ENCODE results near the gene SLC39A11. TPM values are rescaled to one million over a fixed set of nuclear protein-coding genes. Genes with fewer than 3 reads are reported as not detected.

SLC39A11 gene
- total RNA-seq, 1 donor = 15.8 TPM

DNA sequence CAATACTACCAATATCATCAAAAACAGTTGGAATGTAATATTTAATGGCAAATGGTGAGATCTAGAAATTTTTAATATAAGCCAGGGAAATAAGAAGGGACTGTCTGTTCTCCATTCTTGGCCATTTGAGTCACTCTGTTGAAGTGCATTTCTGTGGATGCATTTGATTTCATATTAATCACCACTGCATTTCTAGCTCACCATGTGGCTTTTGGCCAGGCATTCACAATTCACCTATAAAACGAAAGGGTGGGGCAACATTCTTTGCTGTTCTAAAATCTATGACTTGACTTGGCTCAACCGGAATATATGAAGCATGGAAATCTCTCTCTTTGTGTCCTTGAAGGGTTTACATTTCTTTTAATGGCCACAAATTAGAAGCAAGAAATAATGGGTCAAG, 483.0 kb downstream of the SLC39A11 start:
- no peak overlapping the region for H3K4me3 ChIP-seq (ENCODE audit: low read depth, low read length)
- DNase-seq (ENCODE audit: low read depth) = peak; percentile 28
- TF ChIP-seq, protein P1, sequence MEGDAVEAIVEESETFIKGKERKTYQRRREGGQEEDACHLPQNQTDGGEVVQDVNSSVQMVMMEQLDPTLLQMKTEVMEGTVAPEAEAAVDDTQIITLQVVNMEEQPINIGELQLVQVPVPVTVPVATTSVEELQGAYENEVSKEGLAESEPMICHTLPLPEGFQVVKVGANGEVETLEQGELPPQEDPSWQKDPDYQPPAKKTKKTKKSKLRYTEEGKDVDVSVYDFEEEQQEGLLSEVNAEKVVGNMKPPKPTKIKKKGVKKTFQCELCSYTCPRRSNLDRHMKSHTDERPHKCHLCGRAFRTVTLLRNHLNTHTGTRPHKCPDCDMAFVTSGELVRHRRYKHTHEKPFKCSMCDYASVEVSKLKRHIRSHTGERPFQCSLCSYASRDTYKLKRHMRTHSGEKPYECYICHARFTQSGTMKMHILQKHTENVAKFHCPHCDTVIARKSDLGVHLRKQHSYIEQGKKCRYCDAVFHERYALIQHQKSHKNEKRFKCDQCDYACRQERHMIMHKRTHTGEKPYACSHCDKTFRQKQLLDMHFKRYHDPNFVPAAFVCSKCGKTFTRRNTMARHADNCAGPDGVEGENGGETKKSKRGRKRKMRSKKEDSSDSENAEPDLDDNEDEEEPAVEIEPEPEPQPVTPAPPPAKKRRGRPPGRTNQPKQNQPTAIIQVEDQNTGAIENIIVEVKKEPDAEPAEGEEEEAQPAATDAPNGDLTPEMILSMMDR (IDR thresholded peaks at IDR 0.05; ENCODE audit: insufficient read depth, low read length) = no peak

DNA sequence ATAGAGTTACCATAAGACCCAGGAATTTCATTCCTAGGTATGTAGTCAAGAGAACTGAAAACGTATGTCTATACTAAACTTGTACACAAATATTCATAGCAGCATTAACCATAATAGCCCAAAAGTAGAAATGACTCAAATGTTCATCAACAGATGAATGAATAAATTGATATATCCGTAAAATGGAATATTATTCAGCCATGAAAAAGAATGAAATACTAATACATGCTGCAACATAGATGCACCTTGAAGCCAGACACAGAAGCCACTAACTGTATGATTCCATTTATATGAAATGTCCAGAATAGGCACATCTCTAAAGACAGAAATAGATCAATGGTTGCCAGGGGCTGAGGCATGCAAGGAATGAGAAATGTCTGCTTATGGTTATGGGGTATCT, 484.1 kb downstream of the SLC39A11 start:
- no peak for DNase-seq (ENCODE audit: low read depth)
- TF ChIP-seq, protein P1 (IDR thresholded peaks at IDR 0.05; ENCODE audit: insufficient read depth, low read length) = no peak
- H3K4me3 ChIP-seq (ENCODE audit: low read depth, low read length) = no peak overlapping the region

DNA sequence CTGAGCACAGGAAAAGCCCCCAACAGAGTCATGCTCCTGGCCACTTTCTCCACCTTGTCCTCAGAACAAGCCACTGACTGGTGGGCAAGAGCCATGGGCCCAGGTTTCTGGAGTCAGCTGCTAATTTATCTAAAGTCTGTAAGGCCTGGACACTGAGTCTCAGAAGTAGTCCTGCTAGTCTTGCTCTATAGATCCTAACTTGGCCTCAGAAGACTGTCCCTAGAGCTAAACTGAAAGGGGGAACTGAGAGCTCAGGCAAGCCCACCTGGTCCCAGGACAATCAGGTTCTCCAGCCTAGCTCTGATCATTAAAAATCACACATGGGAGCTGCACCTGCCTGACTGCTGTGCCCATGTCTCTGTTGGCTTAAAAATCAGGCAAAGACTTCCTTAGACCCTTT, 485.8 kb downstream of the SLC39A11 start:
- no peak for DNase-seq (ENCODE audit: low read depth)
- no peak overlapping the region for H3K4me3 ChIP-seq (ENCODE audit: low read depth, low read length)
- TF ChIP-seq, protein P1 (IDR thresholded peaks at IDR 0.05; ENCODE audit: insufficient read depth, low read length) = no peak

DNA sequence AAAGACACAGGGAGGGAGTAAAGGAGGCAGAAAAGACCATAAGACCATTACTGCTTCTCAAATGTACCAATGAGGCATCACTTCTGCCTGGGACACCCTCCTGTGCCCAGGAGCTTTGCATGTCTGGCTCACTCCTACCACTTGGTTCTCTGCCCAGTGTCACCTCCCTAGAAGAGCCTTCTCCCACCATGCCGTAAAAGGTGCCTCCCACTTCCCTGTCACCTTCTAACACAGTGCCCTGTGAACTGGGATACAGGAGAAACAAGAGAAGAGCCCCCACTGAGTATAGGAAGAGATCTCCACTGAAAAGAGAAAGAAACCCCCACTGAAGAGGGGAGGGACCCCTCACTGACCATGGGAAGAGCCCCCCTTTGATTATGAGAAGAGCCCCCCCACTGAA, 486.9 kb downstream of the SLC39A11 start:
- H3K4me3 ChIP-seq (ENCODE audit: low read depth, low read length) = no peak overlapping the region
- TF ChIP-seq, protein P1 (IDR thresholded peaks at IDR 0.05; ENCODE audit: insufficient read depth, low read length) = no peak
- no peak for DNase-seq (ENCODE audit: low read depth)

DNA sequence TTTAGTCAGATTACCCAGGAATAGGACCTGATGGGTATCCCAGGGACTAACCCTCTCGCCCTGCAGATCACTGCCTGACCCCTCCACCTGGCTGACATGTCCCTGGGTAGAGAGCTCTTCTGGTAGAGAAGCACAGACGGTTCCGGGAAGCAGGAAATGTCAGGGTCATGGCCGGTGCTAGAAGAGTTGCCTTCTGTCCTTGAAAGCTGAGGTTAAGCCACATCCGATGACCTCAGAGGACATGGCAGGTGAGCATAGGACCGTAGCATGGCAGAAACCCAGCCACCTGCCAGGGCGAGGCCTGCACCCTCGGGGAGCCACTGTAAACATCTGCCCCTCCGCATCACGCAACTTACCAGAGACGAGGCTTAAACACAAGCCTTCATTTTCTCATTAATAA, 488.0 kb downstream of the SLC39A11 start:
- no peak for DNase-seq (ENCODE audit: low read depth)
- H3K4me3 ChIP-seq (ENCODE audit: low read depth, low read length) = no peak overlapping the region
- TF ChIP-seq, protein P1 (IDR thresholded peaks at IDR 0.05; ENCODE audit: insufficient read depth, low read length) = no peak

DNA sequence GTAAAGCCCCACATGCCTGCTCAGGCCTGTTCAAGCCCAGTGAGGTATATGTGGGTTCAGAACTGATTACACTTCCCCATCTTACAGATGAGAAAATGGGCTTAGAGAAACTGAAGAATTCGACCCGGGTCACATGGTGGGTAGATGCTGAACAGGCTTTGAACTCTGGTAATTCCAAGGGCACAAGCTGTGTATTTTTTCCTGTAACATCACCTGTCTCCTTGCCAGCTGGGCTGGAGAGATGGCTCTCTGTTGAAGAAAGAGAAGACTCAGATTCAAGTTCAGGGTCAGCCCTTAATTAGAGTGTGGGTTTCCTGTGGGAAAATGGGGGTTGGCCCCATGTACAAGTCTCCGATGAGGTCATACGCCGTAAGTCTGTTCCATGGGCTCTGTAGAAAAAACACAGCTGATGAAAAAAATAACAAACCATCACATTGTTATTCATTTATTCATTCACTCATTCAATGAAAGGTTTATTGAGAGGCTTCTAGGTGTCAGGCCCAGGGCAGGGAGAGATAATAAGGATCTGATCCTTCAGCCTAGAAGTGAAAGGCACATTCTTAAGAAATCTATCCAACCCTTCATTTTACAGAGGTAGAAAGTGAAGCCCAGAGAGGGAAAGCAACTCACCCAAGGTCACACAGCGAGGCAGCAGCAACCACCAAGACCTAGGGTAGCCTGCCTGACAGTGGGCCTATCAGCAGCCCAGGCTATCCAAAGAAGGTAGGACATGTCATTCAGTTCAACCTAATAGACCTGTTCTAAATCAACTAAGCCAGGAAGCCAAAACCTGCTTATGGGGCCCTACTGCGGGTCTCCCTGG, 488.9 kb downstream of the SLC39A11 start:
- H3K4me3 ChIP-seq (ENCODE audit: low read depth, low read length) = no peak overlapping the region
- DNase-seq (ENCODE audit: low read depth) = no peak
- TF ChIP-seq, protein P1 (IDR thresholded peaks at IDR 0.05; ENCODE audit: insufficient read depth, low read length) = no peak

All from fibroblast of the aortic adventitia (primary cell).